Measurements from ENCODE around the gene GSDMA. TPM values are rescaled to one million over a fixed set of nuclear protein-coding genes. Genes with fewer than 3 reads are reported as not detected.
A peak's percentile ranks its signal among the peaks of the same experiment; 100 is the strongest.

The GSDMA gene, protein sequence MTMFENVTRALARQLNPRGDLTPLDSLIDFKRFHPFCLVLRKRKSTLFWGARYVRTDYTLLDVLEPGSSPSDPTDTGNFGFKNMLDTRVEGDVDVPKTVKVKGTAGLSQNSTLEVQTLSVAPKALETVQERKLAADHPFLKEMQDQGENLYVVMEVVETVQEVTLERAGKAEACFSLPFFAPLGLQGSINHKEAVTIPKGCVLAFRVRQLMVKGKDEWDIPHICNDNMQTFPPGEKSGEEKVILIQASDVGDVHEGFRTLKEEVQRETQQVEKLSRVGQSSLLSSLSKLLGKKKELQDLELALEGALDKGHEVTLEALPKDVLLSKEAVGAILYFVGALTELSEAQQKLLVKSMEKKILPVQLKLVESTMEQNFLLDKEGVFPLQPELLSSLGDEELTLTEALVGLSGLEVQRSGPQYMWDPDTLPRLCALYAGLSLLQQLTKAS
- total RNA-seq (2014; rRNA removed; shearing (Covaris generic)), result not detected in 2 replicates

DNA sequence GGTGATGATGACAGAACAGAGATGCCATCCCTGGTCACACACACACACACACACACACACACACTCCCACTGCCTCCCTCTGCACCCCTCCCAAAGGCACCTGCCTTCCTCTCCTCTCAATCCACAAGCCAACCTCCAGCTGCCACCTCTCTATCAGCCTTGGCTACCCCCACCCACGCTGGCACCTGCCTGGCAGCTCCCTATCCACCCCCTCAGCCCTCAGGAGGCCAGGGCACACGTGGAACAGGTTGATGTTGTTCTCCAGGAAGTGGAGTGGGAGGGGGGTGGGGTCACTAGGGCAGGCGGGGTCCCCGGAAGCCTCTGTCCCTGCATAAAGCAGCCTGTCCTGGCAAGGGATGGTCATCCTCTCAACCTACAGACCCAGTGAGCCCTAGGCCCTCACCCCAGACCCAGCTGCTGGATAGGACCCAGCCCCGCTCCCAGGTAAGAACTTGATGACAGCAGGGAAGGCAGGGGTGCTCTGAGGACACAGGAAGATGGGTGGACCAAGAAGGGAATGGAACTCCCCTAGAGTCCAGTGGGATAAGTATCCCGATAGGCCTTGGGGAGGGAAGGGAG, at the start of gene GSDMA:
Gene GSDMA (plus strand): TSS at position 363 of the 579 bp plus-strand sequence. CDS start 2,684 bp downstream, outside the sequence.
- DNase-seq (ENCODE audit: low spot score), result no peak

DNA sequence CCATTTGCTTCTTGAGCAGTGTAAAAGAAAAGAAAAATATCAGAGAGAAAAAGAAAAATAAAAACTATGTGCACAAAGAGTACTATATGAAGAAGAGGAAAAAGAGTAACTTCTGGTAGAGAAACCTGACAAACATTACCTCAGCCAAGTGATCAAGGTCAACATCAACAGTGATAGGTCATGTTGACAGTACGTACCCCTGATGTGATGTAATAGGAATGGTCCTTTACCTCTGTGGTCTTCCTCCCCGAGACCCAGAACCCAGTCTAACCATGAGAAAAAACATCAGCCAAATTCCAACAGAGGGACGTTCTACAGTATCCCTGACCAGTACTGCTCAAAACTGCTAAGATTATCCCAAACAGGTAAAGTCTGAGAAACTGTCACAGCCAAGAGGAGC, 48.8 kb upstream of the GSDMA start:
- DNase-seq (ENCODE audit: low spot score), result no peak

- DNase-seq (ENCODE audit: low spot score), result no peak
Observed at GRCh38 chr17:39915559-39915958, 47.2 kb upstream of the GSDMA start.

DNA sequence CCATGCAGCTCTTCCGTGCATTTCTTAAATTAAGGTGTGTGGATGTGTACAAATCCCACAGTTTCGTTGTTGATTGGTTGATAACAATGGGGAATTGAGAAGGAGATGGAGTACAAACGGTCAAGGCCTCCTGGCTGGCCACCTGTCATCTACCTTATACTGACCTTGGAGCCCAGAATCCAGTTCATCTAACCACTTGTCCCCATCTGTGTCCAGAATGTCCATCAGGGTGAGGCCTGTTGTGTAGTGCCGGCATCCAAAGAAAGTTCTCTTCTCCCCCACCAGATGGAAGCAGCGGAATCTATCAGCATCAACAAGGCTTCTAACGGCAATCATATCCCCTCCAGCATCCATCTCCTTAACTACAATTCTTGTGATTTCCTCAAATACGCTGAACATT, 45.9 kb upstream of the GSDMA start:
- DNase-seq (ENCODE audit: low spot score), result peak; percentile 45

- DNase-seq (ENCODE audit: low spot score), result no peak
Observed at GRCh38 chr17:39919087-39919683, 43.6 kb upstream of the GSDMA start.

DNA sequence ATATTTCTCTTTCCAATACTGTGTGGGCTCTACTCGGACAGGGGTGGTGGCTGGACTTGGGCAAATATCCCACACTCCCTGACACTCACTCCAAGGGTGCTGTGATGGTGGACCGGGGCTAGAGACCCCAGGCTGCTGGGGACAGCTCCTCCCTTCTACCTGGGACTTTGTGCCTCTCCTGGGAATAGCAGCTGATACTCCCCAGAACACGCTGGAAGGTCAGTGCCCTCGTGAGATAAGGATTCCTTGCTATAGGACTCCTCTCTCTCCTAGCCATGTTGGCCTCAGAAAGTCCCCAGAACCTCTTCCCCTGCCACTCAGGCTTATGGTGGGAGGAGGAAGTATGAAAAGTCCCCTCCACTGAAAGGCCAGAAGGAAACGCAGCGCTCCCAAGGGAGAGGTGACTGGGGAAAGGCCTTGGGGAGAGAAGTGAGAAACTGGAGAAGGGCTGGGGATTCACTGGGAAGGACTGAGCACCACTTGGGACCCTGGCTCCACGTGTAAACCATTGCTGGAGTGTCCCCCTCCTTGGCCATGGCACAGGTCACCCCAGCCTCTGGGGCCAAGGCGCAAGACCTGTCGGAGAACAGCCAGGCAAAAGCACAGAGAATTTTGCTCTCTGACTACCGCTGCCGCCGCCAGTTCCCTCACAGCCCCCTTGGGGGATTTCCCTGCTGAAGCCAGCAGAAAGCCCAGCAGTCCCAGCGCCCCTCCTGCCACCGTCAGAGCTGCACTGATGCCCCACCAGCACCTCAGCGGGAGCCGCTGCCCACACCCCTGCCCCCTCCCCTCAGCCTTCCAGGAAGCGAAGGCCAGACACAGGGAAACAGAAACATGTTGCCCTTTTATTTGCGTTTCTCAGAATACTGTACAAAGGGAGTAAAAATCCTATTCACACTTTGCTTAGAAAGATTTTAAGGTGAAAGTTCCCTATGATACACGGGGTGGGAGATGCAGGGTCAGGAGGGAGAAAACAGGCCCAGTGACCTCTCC, 42.3 kb upstream of the GSDMA start:
- no peak for DNase-seq (ENCODE audit: low spot score)

GRCh38 chr17:39921323-39921722, 41.5 kb upstream of the GSDMA start:
- no peak for DNase-seq (ENCODE audit: low spot score)

DNA sequence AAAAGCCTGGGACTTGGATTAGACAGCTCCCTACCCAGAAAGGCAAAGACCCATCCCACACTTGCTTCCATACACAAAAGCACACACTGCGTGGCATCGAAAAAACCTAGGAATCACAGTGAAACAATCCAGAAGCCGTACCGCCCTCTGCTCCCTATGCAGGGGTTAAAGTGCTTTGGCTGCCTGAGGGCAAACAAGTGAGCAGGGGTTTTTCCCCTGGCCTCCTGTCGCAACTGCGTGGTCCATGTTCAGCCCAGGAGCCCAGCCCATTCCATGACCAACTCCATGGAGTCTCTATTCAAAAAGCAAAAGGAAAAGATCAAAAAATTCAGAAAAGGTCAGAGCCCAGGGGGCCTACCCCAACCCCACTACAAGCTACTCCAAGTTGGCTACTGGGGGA, 40.8 kb upstream of the GSDMA start:
- DNase-seq (ENCODE audit: low spot score), result no peak

DNA sequence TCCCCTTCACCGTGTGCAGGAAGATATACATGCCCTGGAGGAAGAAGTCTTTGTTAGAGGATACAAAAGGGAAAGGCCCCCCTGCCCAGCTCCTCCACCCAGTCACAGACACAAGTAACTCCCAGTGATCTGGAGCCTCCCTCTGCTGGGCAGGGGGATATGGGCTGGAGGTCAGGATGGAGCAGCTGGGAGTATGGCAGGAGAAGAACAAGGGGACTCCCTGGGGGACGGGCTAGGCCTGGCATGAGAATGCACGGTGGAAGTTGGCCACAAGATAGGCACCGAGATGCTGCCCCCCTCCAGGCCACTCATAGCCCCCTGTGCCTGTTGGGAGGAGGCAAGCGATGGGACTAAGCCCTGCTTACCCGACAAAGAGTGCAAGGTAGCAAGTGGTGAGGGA, 39.6 kb upstream of the GSDMA start:
- DNase-seq (ENCODE audit: low spot score), result no peak

DNA sequence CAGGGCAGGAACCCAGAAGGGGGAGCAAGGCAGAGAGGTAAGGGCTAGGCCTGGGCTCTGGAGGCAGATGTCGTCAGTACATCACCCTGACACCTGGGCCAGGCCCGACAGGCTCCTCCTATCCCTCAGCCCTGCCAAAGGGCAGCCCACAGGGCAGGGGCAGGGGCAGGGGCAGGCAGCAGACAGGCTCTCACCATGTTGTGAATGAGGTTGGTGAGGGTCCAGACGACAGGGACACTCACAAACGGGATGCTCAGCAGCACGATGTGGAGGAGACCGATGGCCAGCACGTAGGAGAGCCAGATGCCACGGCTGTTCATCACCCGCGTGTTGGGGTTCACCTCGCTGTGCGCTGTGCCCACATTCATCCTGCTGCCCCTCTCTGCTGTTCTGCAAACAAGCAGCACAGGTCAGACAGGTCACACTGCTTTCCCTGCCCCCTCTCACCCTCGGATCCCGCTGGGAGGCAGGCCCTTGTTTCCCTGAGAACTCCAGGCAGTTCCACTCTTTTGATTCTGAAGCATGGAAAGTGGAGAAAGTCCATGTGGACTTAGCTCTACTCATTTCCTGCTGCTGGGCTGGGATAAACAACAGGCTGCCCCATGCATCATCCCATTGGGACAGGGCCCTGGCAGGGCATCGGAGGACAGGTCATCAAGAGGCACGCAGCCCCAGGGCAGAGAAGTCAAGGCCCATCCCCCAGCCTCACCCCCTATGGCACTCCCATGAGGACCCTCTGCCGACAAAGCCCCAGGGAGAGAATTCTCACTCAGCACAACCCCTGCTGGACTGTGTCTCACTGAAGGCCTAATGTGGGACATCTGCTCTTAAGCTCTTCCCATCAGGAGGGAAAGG, 38.7 kb upstream of the GSDMA start:
- DNase-seq (ENCODE audit: low spot score), result no peak

DNA sequence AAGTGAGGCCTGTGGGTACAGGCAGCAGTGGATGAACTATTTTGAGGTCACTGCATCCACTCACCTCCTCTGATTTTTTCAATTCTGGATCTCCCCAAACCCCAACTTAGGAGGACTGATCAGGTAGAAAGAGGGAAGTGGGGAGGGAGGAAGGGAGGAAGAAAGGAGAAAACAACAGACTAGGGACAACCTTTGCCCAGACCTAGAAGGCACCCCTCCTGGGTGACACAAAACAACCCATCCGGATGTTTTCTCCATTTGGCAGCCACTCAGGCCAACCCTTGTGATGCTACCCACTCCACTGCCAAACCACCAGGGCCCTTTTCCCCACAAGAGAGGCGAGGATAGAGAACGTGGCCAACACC, 38.1 kb upstream of the GSDMA start:
- DNase-seq (ENCODE audit: low spot score), result no peak

GRCh38 chr17:39925282-39926134, 37.3 kb upstream of the GSDMA start:
- no peak for DNase-seq (ENCODE audit: low spot score)

DNA sequence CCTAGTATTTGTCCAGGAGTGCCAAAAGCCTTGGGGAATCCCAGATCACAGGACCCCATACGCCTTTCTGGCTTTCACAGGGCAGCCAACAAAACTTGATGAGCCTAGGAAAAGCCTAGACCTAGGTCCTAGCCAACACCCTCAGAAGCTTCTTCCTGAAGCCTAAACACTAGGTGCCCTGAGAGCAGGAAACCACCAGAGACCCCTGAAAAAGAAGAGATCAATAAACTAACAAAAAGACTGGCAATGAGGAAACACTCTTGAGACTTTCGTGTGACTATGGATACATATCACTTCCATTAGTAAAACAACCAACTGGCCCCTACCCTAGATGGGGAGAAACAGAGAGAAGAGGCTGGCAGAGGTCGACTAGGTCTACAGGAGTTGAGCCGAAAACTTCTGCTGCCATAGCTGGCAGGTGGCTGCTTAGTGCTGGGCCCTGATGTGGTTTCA, 36.6 kb upstream of the GSDMA start:
- DNase-seq (ENCODE audit: low spot score), result no peak

GRCh38 chr17:39926588-39927100, 36.2 kb upstream of the GSDMA start:
- DNase-seq (ENCODE audit: low spot score), result peak; percentile 68

DNA sequence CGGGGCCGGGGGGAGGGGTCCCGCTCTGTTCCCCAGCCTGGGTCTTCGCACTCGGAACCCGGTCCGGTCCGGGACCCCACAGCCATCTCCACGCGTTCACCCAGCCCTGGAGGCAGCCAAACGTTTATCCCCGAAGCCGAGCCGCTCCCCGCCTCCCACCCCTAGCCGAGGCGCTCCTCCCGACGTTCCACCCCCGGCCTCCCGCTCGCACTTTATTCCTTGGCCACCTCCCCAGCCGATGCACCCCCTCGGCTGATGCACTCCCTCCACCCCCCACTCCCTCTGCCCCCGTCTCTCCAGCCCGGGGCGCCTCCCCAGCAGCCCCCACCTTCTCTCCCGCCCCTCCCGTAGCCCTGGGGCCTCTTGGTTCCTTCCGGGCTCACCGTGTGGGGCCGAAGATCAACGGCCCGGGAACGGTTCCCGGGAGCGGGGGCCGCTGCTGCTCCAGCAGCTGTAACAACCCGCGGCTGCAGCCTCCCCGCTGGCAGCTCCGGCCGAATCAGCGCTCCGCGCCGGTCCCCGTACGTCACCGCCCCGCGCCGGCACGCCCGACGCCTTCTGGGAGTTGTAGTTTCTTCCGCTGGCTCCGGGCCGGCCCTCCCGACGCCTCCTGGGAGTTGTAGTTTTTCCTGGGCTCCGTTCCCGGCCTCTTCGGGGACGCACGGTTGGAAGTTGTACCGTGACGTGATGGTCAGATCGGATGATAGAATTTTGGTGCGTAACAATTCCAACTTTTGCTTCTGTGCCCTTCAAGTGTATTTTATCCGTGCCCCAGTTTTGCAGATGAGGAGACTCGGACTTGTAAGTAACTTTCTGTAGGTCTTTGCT, 35.5 kb upstream of the GSDMA start, which contains the start of the genes LRRC3C and ORMDL3:
Gene LRRC3C (plus strand): TSS at position 632 of the 828 bp plus-strand sequence. CDS start 13,792 bp downstream, outside the sequence.
Gene ORMDL3 (minus strand): TSS at position 501 of the 828 bp plus-strand sequence. CDS start 3,398 bp downstream, outside the sequence.
- peak; percentile 90 for DNase-seq (ENCODE audit: low spot score)

DNA sequence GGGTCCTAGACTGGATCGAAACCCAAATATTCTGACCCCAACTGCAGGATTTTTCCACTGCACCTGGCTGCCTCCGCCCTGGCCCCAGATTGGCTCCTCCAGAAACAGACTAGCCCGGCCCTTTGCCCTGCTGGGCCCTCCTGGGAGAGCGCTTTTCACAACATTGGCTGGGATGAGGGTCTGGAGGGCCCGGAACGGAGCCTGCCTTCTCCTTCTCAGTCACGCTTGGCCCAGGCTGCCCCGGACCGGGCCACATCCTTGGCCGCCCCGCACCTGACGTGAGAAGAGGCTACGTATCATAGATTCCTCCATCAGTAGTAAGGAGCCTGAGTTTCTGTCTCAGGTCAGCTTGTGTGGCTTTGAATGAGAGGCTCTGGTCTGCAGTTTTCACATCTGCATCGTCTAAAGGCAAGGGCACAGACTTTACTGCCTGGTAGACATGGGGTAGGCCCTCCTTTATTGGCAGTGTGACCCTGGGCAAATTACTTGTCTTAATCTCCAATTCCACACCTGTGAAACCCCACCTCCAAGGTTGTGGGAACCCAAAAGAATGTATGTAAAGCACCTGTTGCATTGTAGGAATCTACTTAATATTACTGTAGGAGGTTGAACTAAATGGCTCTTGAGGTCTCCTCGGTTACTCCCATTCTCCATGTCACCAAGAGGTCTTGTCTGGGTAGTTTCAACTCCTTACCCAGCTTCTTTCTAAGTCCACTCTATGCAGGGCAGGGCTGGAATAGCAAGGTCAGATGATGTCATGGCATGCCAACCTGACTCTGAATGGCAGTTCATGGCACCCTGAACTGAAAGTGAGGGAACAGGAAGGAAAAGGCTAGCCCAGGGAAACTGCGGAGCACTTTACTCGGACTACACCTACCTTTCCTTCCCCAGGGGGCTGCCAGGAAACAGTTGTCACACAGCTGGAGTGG, 34.6 kb upstream of the GSDMA start:
- no peak for DNase-seq (ENCODE audit: low spot score)
